GM12874 (cell line): ENCODE results near the gene BCAN.

Source experiments
- CTCF ChIP-seq: IDR thresholded peaks from 2 replicates; pipeline ENCODE4 v1.5.1; 2011; ENCODE audit warnings: low read depth, mild to moderate bottlenecking, control low read depth, low read length, moderate library complexity; ENCODE audit not compliant: insufficient read depth

The BCAN gene

GRCh38 chr1:156647351-156647750, 5.4 kb downstream of the BCAN start:
- no peak for TF ChIP-seq CTCF

- TF ChIP-seq CTCF, result no peak
Measured at GRCh38 chr1:156648496-156648895, 6.6 kb downstream of the BCAN start.

DNA sequence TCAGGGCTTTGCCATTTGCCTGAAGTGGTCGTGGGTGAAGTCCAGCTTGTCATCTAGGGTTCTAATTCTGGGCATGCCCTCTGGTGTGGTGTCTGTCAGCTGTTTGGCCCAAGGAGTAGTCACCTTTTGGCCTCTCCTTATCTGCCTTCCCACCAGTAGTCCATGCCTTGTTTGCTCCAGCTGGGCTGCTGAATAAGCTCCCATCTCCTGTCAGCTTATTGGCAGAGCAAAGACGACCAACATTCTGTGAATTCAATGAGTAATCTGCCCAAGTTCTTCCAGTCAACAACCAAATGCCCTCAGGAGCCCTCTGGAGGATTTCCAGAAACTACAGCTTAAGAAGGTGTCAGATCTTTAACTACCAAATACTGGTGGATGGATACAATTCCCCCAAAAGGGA, 7.0 kb downstream of the BCAN start:
- TF ChIP-seq CTCF, result no peak

GRCh38 chr1:156652131-156652991, 10.4 kb downstream of the BCAN start:
- no peak for TF ChIP-seq CTCF

DNA sequence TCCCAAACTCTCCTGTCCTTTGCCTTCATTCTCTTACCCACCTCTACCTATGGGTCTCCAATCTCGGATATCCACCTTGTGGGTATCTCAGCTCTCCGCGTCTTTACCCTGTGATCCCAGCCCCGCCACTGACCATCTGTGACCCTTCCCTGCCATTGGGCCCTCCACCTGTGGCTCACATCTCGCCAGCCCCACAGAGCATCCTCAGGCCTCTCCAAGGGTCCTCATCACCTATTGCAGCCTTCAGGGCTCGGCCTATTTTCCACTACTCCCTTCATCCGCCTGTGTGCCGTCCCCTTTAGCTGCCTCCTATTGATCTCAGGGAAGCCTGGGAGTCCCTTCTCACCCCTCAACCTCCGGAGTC, 11.1 kb downstream of the BCAN start:
- TF ChIP-seq CTCF, result no peak

GRCh38 chr1:156654700-156655099, 12.8 kb downstream of the BCAN start:
- TF ChIP-seq CTCF, result no peak

GRCh38 chr1:156655151-156655903, 13.4 kb downstream of the BCAN start:
- TF ChIP-seq CTCF, result no peak
